Naive thymus-derived CD4-positive, alpha-beta T cell (primary cell): ENCODE measurements around the gene NUDT3. TPM values are rescaled to one million over a fixed set of nuclear protein-coding genes. Genes with fewer than 3 reads are reported as not detected.

ENCODE experiments used
- ATAC-seq: fragments of 150-1000 bp; cut with Tn5 transposase; 2 replicates; pipeline ENCODE4 v1.10.0; 2021; ENCODE audit warnings: mild to moderate bottlenecking, moderate library complexity
- CTCF ChIA-PET: fragments of 350-600 bp; sonication (Branson Sonifier 250); formaldehyde crosslinking; loops from one replicate; lab custom pipeline; 2021; ENCODE audit warnings: antibody characterized with exemption; lab: Charles Lee
- POLR2A ChIA-PET: fragments of 350-600 bp; sonication (Branson Sonifier 250); formaldehyde crosslinking; loops from one replicate; lab custom pipeline; 2021; ENCODE audit warnings: antibody characterized with exemption, inconsistent platforms; lab: Charles Lee
- DNase-seq, 9 donors: peaks; one replicate each; pipeline versions ENCODE4 v3.0.0 to v3.0.0-alpha.2; 2020 to 2022; ENCODE audit warnings: mixed read lengths in 1 of 9
- H3K27ac ChIP-seq: one replicate; pipeline ENCODE4 v1.7.0; 2013; ENCODE audit warnings: mild to moderate bottlenecking, low read depth, low read length, moderate library complexity
- H3K27me3 ChIP-seq, 2 donors: one replicate each; pipeline ENCODE4 v1.7.0; 2013; ENCODE audit warnings: low read length in 2 of 2, mild to moderate bottlenecking in 2 of 2, moderate library complexity in 2 of 2; ENCODE audit not compliant: control insufficient read depth in 2 of 2, insufficient read depth in 2 of 2
- H3K36me3 ChIP-seq, 3 experiments: 1 replicate in 2 of 3; 2 replicates in 1 of 3; pipeline ENCODE4 v1.7.0; 2013; ENCODE audit warnings: low read length in 3 of 3, mild to moderate bottlenecking in 3 of 3, moderate library complexity in 1 of 3; ENCODE audit not compliant: insufficient read depth in 3 of 3, control insufficient read depth in 2 of 3
- H3K4me1 ChIP-seq, 2 donors: one replicate each; pipeline ENCODE4 v1.7.0; 2013; ENCODE audit warnings: low read length in 2 of 2, mild to moderate bottlenecking in 2 of 2, moderate library complexity in 1 of 2; ENCODE audit not compliant: control insufficient read depth in 2 of 2, insufficient read depth in 2 of 2
- H3K4me3 ChIP-seq: 2 replicates; pipeline ENCODE4 v1.7.0; 2013; ENCODE audit warnings: mild to moderate bottlenecking, low read length
- H3K9me3 ChIP-seq, 3 experiments: 1 replicate in 2 of 3; 2 replicates in 1 of 3; pipeline ENCODE4 v1.7.0; 2013; ENCODE audit warnings: low read length in 3 of 3; ENCODE audit not compliant: control insufficient read depth in 2 of 3
- H3K27ac Mint-ChIP-seq, 9 donors: one replicate each; pipeline ENCODE4 v1.8.0; 2020 to 2022; ENCODE audit warnings: mixed read lengths in 9 of 9, mild to moderate bottlenecking in 8 of 9, moderate library complexity in 5 of 9, inconsistent platforms in 2 of 9
- H3K27me3 Mint-ChIP-seq, 5 donors: one replicate each; pipeline ENCODE4 v1.8.0; 2021 to 2022; ENCODE audit warnings: mixed read lengths in 5 of 5, mild to moderate bottlenecking in 1 of 5
- H3K36me3 Mint-ChIP-seq, 5 donors: one replicate each; pipeline ENCODE4 v1.8.0; 2020 to 2022; ENCODE audit warnings: mixed read lengths in 5 of 5, mild to moderate bottlenecking in 3 of 5, inconsistent platforms in 1 of 5
- H3K4me1 Mint-ChIP-seq, 7 donors: one replicate each; pipeline ENCODE4 v1.8.0; 2020 to 2022; ENCODE audit warnings: mixed read lengths in 7 of 7, mild to moderate bottlenecking in 3 of 7, inconsistent platforms in 1 of 7
- H3K4me3 Mint-ChIP-seq, 10 donors: one replicate each; pipeline ENCODE4 v1.8.0; 2020 to 2022; ENCODE audit warnings: mild to moderate bottlenecking in 10 of 10, mixed read lengths in 10 of 10, moderate library complexity in 6 of 10, inconsistent platforms in 2 of 10
- H3K9me3 Mint-ChIP-seq, 11 donors: one replicate each; pipeline ENCODE4 v1.8.0; 2020 to 2022; ENCODE audit warnings: mixed read lengths in 11 of 11, mild to moderate bottlenecking in 4 of 11, inconsistent platforms in 1 of 11, moderate library complexity in 1 of 11
- intact Hi-C, 2 donors: fragments of 100-400 bp; cut with micrococcal nuclease; formaldehyde crosslinking; loops; one replicate each; pipeline ENCODE4 v1.15.1; 2023
- polyA plus RNA-seq, 2 donors: library from polyadenylated mRNA; unstranded; fragments of 300-500 nt; fragmentation: Illumina TruSeq; gene quantifications; one replicate each; pipeline ENCODE4 v1.2.3, GENCODE V29; 2021
- total RNA-seq, 6 experiments: library from RNA in 5 of 6; stranded (reverse) in 5 of 6; gene quantifications; 1 replicate in 5 of 6; 2 replicates in 1 of 6; pipeline ENCODE4 v1.2.3 and lab custom pipeline; 2021 to 2026

The NUDT3 gene
- total and polyA plus RNA-seq, 7 experiments from 2014 or later, result 10.4 to 29.7 (median 23.4) TPM

DNA sequence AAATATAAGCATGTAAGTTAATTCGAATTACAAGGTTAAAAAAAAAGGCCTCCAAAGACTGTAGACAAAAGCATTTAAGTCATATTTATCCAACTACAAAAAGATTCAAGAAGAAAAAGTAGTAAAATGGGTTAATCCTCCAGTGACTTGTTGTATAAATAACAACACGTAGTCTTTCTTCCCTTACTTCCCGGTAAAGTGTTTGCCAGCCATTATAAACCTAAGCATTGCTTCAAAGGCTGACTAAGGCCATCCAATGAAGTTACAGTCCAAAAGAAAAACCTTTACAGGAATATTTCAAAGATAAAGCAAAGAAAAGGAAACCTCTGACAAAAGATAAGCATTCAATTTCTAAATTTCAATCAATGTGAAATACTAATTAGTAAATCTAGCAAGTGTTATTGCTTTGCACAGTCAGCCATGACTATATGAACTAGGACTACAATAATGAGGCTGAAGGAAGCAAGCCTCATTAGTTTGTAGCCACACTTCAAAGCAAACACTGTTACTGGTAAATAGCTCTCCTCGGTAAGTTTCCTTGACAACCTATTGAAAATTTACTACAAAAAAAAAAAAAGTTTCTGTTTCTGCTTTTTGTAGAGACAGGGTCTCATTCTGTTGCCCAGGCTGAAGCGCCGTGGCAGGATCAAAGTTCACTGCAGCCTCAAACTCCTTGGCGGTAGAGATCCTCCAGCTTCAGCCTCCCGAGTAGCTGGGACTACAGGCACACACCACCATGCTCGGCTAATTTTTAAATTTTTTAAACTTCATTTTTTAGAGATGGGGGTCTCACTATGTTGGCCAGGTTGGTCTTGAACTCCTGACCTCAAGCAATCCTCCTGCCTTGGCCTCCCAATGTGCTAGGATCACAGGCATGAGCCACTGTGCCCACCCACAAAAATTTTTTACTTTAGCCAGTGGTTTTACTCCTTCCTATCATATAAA, 46.0 kb downstream of the NUDT3 start:
- intact Hi-C loops, result no loop called here
- POLR2A ChIA-PET, result no interaction called here

DNA sequence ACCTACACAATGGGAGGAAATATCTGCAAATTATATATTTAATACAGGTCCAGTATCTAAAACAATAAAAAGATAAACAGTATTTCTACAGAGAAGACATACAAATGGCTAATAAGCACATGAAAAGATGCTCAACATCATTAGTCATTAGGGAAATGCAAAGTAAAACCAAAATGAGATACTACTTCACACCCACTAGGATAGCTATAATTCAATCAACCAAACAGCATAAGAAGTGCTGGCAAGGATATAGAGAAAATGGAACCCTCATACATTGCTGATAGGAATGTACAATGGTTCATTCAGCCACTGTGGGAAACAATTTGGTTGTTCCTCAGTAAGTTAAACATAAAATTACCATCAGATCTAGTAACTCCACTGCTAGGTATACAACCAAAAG, 48.7 kb downstream of the NUDT3 start:
- H3K4me1 ChIP-seq, result no peaks in the 10 kb centered on the region
- no peak overlapping the region for H3K4me3 ChIP-seq
- intact Hi-C loops, result no loop called here
- no peak for DNase-seq
- H3K27me3 ChIP-seq, result no peaks in the 10 kb centered on the region
- peaks cover 0 to 11% (median 10%) of the 10 kb centered on the region in 3 experiments for H3K36me3 ChIP-seq
- Mint-ChIP-seq H3K4me3 (no peak overlapping the region), H3K27me3 (no peaks in the 10 kb centered on the region), H3K27ac (peak overlapping the region in 2 of 9 donors; percentile 25 to 65), H3K36me3 (peaks cover 0 to 38% (median 18%) of the 10 kb centered on the region in 5 donors), H3K4me1 (peaks cover 24 to 54% (median 30%) of the 10 kb centered on the region in 7 donors), H3K9me3 (peaks cover 0 to 4% (median 0%) of the 10 kb centered on the region in 11 donors)
- ChIA-PET CTCF (no interaction called here), POLR2A (no interaction called here)
- H3K27ac ChIP-seq, result no peak overlapping the region
- H3K9me3 ChIP-seq, result no peaks in the 10 kb centered on the region
- no peak for ATAC-seq

More for the DNA sequence above, 46.0 kb downstream of the NUDT3 start:
- Mint-ChIP-seq H3K27ac (no peak overlapping the region), H3K36me3 (peaks cover 0 to 22% (median 14%) of the 10 kb centered on the region in 5 donors), H3K4me3 (no peak overlapping the region), H3K4me1 (peaks cover 26 to 50% (median 27%) of the 10 kb centered on the region in 7 donors), H3K27me3 (no peaks in the 10 kb centered on the region), H3K9me3 (peaks cover 0 to 4% (median 0%) of the 10 kb centered on the region in 11 donors)
- H3K27me3 ChIP-seq, result no peaks in the 10 kb centered on the region
- no peaks in the 10 kb centered on the region for H3K36me3 ChIP-seq
- H3K4me3 ChIP-seq, result no peak overlapping the region
- ATAC-seq, result peak; percentile 24
- H3K9me3 ChIP-seq, result no peaks in the 10 kb centered on the region
- no peak overlapping the region for H3K27ac ChIP-seq
- CTCF ChIA-PET, result no interaction called here
- H3K4me1 ChIP-seq, result no peaks in the 10 kb centered on the region
- DNase-seq, result no peak

DNA sequence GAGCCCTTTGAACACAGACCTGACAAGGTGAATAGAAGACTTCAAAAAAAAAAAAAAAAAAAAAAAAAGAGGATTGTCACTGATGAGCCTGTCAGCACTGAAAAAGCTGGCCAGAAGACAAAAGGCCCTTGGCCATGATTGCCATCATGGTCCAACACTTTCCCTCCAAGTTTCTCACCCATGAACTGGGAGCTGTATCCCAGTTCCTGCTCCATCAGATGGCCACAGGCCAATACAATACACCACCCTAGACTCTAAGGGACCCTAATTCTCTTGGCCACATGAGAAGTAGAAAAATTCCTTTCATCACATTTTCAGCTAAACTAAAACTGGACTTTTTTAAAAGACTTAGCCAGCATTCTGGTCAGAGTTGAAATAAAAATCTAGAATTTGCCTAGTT, 50.2 kb downstream of the NUDT3 start:
- Mint-ChIP-seq H3K9me3 (peaks cover 0 to 4% (median 0%) of the 10 kb centered on the region in 11 donors), H3K36me3 (peaks cover 0 to 39% (median 19%) of the 10 kb centered on the region in 5 donors), H3K27ac (no peak overlapping the region), H3K4me1 (peaks cover 34 to 66% (median 42%) of the 10 kb centered on the region in 7 donors), H3K4me3 (no peak overlapping the region), H3K27me3 (no peaks in the 10 kb centered on the region)
- no peaks in the 10 kb centered on the region for H3K4me1 ChIP-seq
- intact Hi-C loops, result no loop called here
- no peaks in the 10 kb centered on the region for H3K27me3 ChIP-seq
- no peak overlapping the region for H3K27ac ChIP-seq
- no peak for DNase-seq
- ATAC-seq, result no peak
- peaks cover 0 to 11% (median 10%) of the 10 kb centered on the region in 3 experiments for H3K36me3 ChIP-seq
- no peak overlapping the region for H3K4me3 ChIP-seq
- CTCF ChIA-PET, result interaction anchor here (0.5 kb wide), 1 partner anchor 73 kb away, joined by 3 read pairs; no protein-coding TSS in a partner anchor
- POLR2A ChIA-PET, result no interaction called here
- H3K9me3 ChIP-seq, result no peaks in the 10 kb centered on the region

DNA sequence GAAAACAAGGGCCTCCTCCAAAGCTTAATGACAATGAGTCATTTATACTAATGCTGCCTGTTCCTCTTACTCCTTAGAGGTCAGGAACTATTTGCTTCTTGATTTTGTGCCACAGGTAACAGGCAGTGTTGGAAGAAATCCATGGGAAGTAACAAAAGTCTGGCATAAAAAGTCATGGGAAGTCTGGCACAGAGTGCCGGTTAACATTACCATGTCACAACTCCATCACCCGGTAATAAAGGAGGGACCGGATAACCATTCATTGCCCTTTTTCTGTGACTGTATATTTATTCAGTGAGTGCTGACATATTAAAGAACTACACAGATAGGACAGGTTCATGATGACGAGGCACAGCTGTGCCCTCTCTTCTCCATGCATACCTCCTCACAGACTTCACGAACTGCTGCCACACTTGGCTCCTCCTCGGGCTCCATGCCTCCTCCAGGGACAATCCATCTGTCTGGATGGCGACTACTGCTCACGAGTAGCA, 50.9 kb downstream of the NUDT3 start:
- H3K27ac Mint-ChIP-seq, result no peak overlapping the region

DNA sequence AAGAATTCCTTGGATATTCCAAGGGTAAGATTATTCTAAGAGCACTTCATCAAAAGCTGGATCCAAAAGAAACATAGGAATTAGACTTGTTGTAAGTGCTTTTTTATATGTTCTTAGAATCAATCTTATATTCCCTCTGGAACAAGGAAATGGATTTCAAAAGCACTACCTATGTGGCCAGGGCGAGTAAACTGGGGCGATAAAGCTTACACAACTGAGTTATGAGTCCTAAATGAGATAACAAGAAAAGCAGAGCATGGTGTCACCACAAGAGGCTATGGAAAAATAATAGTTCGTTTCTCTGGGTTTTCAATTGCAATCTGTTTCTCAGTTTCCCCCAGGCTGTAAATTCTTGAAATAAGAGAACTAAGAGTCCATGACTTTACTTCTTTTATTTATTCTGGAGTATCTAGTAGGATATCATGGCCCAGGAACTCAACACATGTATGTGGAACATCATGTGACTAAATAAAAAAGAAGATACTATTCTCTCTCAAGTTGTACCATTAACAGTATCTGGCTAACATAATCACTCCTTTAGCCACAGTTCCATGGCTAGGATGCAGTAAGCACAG, 51.5 kb downstream of the NUDT3 start:
- Mint-ChIP-seq H3K27ac (no peak overlapping the region), H3K9me3 (peaks cover 0 to 4% (median 0%) of the 10 kb centered on the region in 11 donors), H3K4me3 (no peak overlapping the region), H3K36me3 (peaks cover 0 to 42% (median 19%) of the 10 kb centered on the region in 5 donors), H3K4me1 (peaks cover 31 to 61% (median 44%) of the 10 kb centered on the region in 7 donors), H3K27me3 (no peaks in the 10 kb centered on the region)
- no peak overlapping the region for H3K27ac ChIP-seq
- intact Hi-C loops, result no loop called here
- no peak for DNase-seq
- no peak for ATAC-seq
- no peak overlapping the region for H3K4me3 ChIP-seq
- H3K9me3 ChIP-seq, result no peaks in the 10 kb centered on the region
- ChIA-PET POLR2A (no interaction called here), CTCF (interaction anchor here (0.6 kb wide), 1 partner anchor 1020 kb away, joined by 3 read pairs; no protein-coding TSS in a partner anchor)
- no peaks in the 10 kb centered on the region for H3K4me1 ChIP-seq
- H3K27me3 ChIP-seq, result no peaks in the 10 kb centered on the region
- peaks cover 0 to 11% (median 10%) of the 10 kb centered on the region in 3 experiments for H3K36me3 ChIP-seq

More for the DNA sequence above, 50.9 kb downstream of the NUDT3 start:
- DNase-seq (no peak), ATAC-seq (no peak)
- no peaks in the 10 kb centered on the region for H3K9me3 ChIP-seq
- Mint-ChIP-seq H3K4me1 (peaks cover 34 to 66% (median 44%) of the 10 kb centered on the region in 7 donors), H3K4me3 (no peak overlapping the region), H3K9me3 (peaks cover 0 to 4% (median 0%) of the 10 kb centered on the region in 11 donors), H3K27me3 (no peaks in the 10 kb centered on the region), H3K36me3 (peaks cover 0 to 37% (median 19%) of the 10 kb centered on the region in 5 donors)
- H3K36me3 ChIP-seq, result peaks cover 0 to 11% (median 10%) of the 10 kb centered on the region in 3 experiments
- intact Hi-C loops, result no loop called here
- no peaks in the 10 kb centered on the region for H3K4me1 ChIP-seq
- no peak overlapping the region for H3K4me3 ChIP-seq
- no peak overlapping the region for H3K27ac ChIP-seq
- POLR2A ChIA-PET, result no interaction called here
- CTCF ChIA-PET, result interaction anchor here (0.5 kb wide), 1 partner anchor 74 kb away, joined by 3 read pairs; no protein-coding TSS in a partner anchor
- H3K27me3 ChIP-seq, result no peaks in the 10 kb centered on the region

DNA sequence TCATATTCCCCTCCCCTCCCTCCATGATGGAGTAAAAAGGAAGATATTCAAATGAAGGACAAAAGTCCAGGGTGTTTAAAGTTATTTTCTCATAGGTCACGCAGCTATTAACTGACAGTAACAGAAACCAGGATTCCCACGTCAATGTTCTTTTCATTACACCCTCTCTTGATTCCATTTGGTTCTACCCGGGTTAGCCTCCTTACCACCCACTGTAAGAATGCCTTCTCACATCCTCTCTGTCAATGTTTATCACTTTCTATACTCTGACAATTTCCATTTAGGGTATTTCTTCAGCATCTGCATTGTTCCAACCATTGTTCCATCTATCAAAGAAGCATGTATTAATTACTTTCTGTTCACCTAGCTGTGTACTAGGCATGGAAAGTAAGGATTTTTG, 52.1 kb downstream of the NUDT3 start:
- Histone ChIP-seq H3K9me3 (no peaks in the 10 kb centered on the region), H3K27me3 (no peaks in the 10 kb centered on the region), H3K27ac (no peak overlapping the region), H3K4me3 (no peak overlapping the region), H3K36me3 (peaks cover 0 to 11% (median 10%) of the 10 kb centered on the region in 3 experiments), H3K4me1 (no peaks in the 10 kb centered on the region)
- Mint-ChIP-seq H3K4me1 (peaks cover 31 to 60% (median 43%) of the 10 kb centered on the region in 7 donors), H3K36me3 (peaks cover 0 to 42% (median 19%) of the 10 kb centered on the region in 5 donors), H3K27me3 (no peaks in the 10 kb centered on the region), H3K9me3 (peaks cover 0 to 4% (median 0%) of the 10 kb centered on the region in 11 donors), H3K4me3 (no peak overlapping the region), H3K27ac (no peak overlapping the region)
- intact Hi-C loops, result no loop called here
- DNase-seq (no peak), ATAC-seq (no peak)
- ChIA-PET POLR2A (no interaction called here), CTCF (interaction anchor here (0.6 kb wide), 1 partner anchor 1020 kb away, joined by 3 read pairs; no protein-coding TSS in a partner anchor)
